ENCODE measurements around the gene CLPSL1. TPM values are rescaled to one million over a fixed set of nuclear protein-coding genes. Genes with fewer than 3 reads are reported as not detected.

Gene CLPSL1
- total and polyA plus RNA-seq, 2 of the 4 experiments (the other 2 are of a cell fraction) = not detected

GRCh38 chr6:35797837-35798526, 17.2 kb downstream of the CLPSL1 start:
- WGBS, 2 experiments (ENCODE audit: extremely low coverage in 2 of 2, insufficient read length in 1 of 2) = 56% methylated on average over 8 of the region's 8 CpGs; no CpG with 5 or more reads in 1 of the 2 experiments
- Histone ChIP-seq H3K18ac (ENCODE audit: low read depth, low read length) (no peak overlapping the region), H2AK9ac (replicated peaks; ENCODE audit: low read depth, low read length, poor library complexity) (no peak overlapping the region), H2BK20ac (ENCODE audit: low read depth, low read length) (no peak overlapping the region), H2BK5ac (ENCODE audit: low read depth, low read length, poor library complexity, severe bottlenecking) (no peak overlapping the region), H3K9me1 (ENCODE audit: insufficient read depth, low read length) (no peaks in the 10 kb centered on the region; the same call in 1 of the 2 replicates), H4K5ac (ENCODE audit: low read depth, low read length) (no peak overlapping the region), H2BK120ac (ENCODE audit: low read depth, low read length) (no peak overlapping the region), H3K79me1 (ENCODE audit: low read depth in 1 of 2, low read length in 2 of 2) (no peaks in the 10 kb centered on the region), H3K56ac (ENCODE audit: extremely low read depth, insufficient read depth, low read length) (no peak overlapping the region), H2AFZ (replicated peaks; ENCODE audit: low read length, poor library complexity) (no peak overlapping the region), H3K14ac (replicated peaks; ENCODE audit: low read depth, low read length) (no peak overlapping the region), H2AK5ac (ENCODE audit: low read depth, low read length) (no peak overlapping the region), H4K91ac (ENCODE audit: insufficient read depth, low read depth, low read length) (no peak overlapping the region), H4K20me1 (ENCODE audit: insufficient read depth, low read length) (no peaks in the 10 kb centered on the region), H3K4me2 (ENCODE audit: low read depth, low read length) (no peak overlapping the region), H3K4me1 (ENCODE audit: control insufficient read depth, insufficient read depth, low read length) (no peaks in the 10 kb centered on the region), H3K4ac (ENCODE audit: low read depth, low read length) (no peak overlapping the region), H3K27ac (ENCODE audit: insufficient read depth, low read length) (no peak overlapping the region), H3K23ac (ENCODE audit: low read depth, low read length) (no peak overlapping the region), H3K9ac (ENCODE audit: low read depth, low read length) (no peak overlapping the region), H3K27me3 (ENCODE audit: control insufficient read depth, insufficient read depth, low read length) (peaks cover 41% of the 10 kb centered on the region), H3K4me3 (ENCODE audit: insufficient read depth, low read depth, low read length) (no peak overlapping the region), H4K8ac (ENCODE audit: low read depth in 2 of 2, low read length in 2 of 2) (no peak overlapping the region), H3K9me3 (ENCODE audit: control insufficient read depth, insufficient read depth, low read length) (no peaks in the 10 kb centered on the region), H2BK15ac (ENCODE audit: low read depth, low read length) (no peak overlapping the region), H3K36me3 (ENCODE audit: control insufficient read depth, insufficient read depth, low read length) (no peaks in the 10 kb centered on the region)
- dilution Hi-C loops (cut with HindIII; ENCODE audit: low sequenced_read_pairs, unreplicated experiment) (no loop called here), in situ Hi-C loops (cut with MboI; ENCODE audit: low sequenced_read_pairs) (no loop called here), intact Hi-C loops (cut with micrococcal nuclease) (loop anchor here (1.0 kb wide), 1 partner anchor 11 kb away; no protein-coding TSS in a partner anchor)
- CTCF ChIA-PET = interaction anchor here (1.5 to 2.2 kb wide), 2 partner anchors 11 kb away, joined by 4 to 7 read pairs; no protein-coding TSS in a partner anchor
- no peak for ATAC-seq (ENCODE audit: low read depth)
- no peak for DNase-seq
- TF ChIP-seq NFE2L2 (IDR thresholded peaks at IDR 0.05; ENCODE audit: low read depth, low read length) (no peak), CEBPB (IDR thresholded peaks at IDR 0.05; ENCODE audit: low read depth, low read length) (no peak), CTCF (conservative IDR thresholded peaks at IDR 0.05; ENCODE audit: low read depth, low read length) (no peak), MAFK (IDR thresholded peaks at IDR 0.05; ENCODE audit: low read depth, low read length) (no peak), RFX5 (IDR thresholded peaks at IDR 0.05; ENCODE audit: low read depth, low read length) (no peak), POLR2A (IDR thresholded peaks at IDR 0.05; ENCODE audit: low read depth, low read length) (no peak), MAZ (IDR thresholded peaks at IDR 0.05; ENCODE audit: borderline replicate concordance, low read depth, low read length) (no peak), SMC3 (IDR thresholded peaks at IDR 0.05; ENCODE audit: low read depth, low read length) (no peak), MXI1 (IDR thresholded peaks at IDR 0.05; ENCODE audit: borderline replicate concordance, low read depth, low read length) (no peak), RAD21 (IDR thresholded peaks at IDR 0.05; ENCODE audit: low read length) (no peak), BHLHE40 (IDR thresholded peaks at IDR 0.05; ENCODE audit: low read depth, low read length) (no peak), CHD1 (IDR thresholded peaks at IDR 0.05; ENCODE audit: low read depth, low read length) (no peak), FOS (IDR thresholded peaks at IDR 0.05; ENCODE audit: low read depth, low read length) (no peak), RCOR1 (IDR thresholded peaks at IDR 0.05; ENCODE audit: insufficient replicate concordance, low read length) (no peak)
- TF ChIP-seq, protein P1, sequence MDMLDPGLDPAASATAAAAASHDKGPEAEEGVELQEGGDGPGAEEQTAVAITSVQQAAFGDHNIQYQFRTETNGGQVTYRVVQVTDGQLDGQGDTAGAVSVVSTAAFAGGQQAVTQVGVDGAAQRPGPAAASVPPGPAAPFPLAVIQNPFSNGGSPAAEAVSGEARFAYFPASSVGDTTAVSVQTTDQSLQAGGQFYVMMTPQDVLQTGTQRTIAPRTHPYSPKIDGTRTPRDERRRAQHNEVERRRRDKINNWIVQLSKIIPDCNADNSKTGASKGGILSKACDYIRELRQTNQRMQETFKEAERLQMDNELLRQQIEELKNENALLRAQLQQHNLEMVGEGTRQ (IDR thresholded peaks at IDR 0.05; ENCODE audit: low read depth, low read length) = no peak
- TF ChIP-seq, protein P2, sequence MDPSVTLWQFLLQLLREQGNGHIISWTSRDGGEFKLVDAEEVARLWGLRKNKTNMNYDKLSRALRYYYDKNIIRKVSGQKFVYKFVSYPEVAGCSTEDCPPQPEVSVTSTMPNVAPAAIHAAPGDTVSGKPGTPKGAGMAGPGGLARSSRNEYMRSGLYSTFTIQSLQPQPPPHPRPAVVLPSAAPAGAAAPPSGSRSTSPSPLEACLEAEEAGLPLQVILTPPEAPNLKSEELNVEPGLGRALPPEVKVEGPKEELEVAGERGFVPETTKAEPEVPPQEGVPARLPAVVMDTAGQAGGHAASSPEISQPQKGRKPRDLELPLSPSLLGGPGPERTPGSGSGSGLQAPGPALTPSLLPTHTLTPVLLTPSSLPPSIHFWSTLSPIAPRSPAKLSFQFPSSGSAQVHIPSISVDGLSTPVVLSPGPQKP (IDR thresholded peaks at IDR 0.05; ENCODE audit: borderline replicate concordance, low read depth, low read length) = no peak
- POLR2A ChIA-PET (ENCODE audit: unreplicated experiment) = no interaction called here
- BruUV-seq (replicated peaks) = no TSS peak
